Mesothelial cell of epicardium (in vitro differentiated cells): ENCODE data around the gene LAMA3. TPM values are rescaled to one million over a fixed set of nuclear protein-coding genes. Genes with fewer than 3 reads are reported as not detected.

Experiments used
- DNase-seq, 2 experiments: peaks; one replicate each; pipeline ENCODE4 v3.0.0; 2021; ENCODE audit warnings: low spot score in 2 of 2; ENCODE audit not compliant: unreplicated experiment in 2 of 2
- H3K27ac Mint-ChIP-seq: 2 replicates; pipeline ENCODE4 v1.8.0; 2021; ENCODE audit warnings: mixed read lengths
- H3K27me3 Mint-ChIP-seq: 2 replicates; pipeline ENCODE4 v1.8.0; 2021; ENCODE audit warnings: low read depth, mixed read lengths
- H3K36me3 Mint-ChIP-seq: 2 replicates; pipeline ENCODE4 v1.8.0; 2021; ENCODE audit warnings: mixed read lengths
- H3K4me1 Mint-ChIP-seq: 2 replicates; pipeline ENCODE4 v1.8.0; 2021; ENCODE audit warnings: mixed read lengths
- H3K4me3 Mint-ChIP-seq: 2 replicates; pipeline ENCODE4 v1.8.0; 2021; ENCODE audit warnings: mild to moderate bottlenecking, moderate library complexity, mixed read lengths
- H3K9me3 Mint-ChIP-seq: 2 replicates; pipeline ENCODE4 v1.8.0; 2021; ENCODE audit warnings: mixed read lengths
- total RNA-seq: library from RNA; stranded (reverse); gene quantifications from 3 replicates; pipeline ENCODE4 v1.2.1, GENCODE V29; 2021
- TF ChIP-seq, protein P1 (sequence below): fragments of 200-600 bp; sonication (generic); IDR thresholded peaks from one replicate; pipeline ENCODE4 v1.5.0; 2021; ENCODE audit warnings: antibody characterized with exemption; ENCODE audit not compliant: unreplicated experiment

Gene LAMA3
- total RNA-seq, 1 donor from 2014 or later = 6.7 TPM

DNA sequence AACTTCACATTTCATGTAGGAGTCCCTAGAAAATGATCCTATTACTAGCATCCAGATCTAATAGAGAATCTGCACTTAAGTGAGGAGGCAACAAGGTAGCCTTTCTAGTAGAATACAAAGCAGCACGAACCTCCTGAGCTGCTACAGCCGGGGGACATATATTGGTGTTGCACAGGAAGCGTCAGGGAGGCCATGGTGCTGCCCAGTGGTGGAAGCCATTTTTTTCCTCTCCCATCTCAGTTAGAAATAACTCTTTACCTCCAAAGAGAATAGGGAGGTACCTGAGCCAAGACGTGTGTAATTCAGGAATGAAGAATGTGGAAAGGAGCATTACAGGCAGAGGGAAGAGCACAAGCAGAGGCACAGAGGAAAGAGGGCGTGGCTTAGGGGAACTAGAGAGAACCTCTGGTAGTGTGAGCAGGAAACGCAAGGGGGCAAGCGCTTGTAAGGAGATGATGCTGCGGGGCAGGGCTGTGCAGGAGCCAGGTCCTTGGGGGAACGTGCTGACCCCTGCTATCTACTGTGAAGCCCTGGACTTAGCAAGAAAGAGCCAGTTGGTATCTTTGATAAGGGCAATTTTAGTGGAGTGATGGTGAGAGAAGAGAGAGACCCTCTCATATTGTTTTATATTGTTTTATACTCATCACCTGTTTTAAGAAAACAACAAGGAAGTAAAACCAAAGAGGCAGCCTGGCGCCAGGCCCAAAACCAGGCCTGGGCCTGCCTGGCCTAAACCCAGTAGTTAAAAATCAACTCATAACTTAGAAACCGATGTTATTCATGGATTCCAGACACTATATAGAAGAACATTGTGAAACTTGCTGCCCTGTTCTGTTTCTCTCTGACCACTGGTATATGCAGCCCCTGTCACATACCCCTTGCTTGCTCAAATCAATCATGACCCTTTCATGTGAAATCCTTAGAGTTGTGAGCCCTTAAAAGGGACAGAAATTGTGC, 275.3 kb downstream of the LAMA3 start:
- TF ChIP-seq, protein P1, sequence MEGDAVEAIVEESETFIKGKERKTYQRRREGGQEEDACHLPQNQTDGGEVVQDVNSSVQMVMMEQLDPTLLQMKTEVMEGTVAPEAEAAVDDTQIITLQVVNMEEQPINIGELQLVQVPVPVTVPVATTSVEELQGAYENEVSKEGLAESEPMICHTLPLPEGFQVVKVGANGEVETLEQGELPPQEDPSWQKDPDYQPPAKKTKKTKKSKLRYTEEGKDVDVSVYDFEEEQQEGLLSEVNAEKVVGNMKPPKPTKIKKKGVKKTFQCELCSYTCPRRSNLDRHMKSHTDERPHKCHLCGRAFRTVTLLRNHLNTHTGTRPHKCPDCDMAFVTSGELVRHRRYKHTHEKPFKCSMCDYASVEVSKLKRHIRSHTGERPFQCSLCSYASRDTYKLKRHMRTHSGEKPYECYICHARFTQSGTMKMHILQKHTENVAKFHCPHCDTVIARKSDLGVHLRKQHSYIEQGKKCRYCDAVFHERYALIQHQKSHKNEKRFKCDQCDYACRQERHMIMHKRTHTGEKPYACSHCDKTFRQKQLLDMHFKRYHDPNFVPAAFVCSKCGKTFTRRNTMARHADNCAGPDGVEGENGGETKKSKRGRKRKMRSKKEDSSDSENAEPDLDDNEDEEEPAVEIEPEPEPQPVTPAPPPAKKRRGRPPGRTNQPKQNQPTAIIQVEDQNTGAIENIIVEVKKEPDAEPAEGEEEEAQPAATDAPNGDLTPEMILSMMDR = no peak
- Mint-ChIP-seq H3K27ac (no peak overlapping the region), H3K9me3 (no peaks in the 10 kb centered on the region), H3K27me3 (peaks cover 6% of the 10 kb centered on the region), H3K4me3 (no peak overlapping the region), H3K36me3 (no peaks in the 10 kb centered on the region), H3K4me1 (peaks cover 4% of the 10 kb centered on the region)
- DNase-seq = no peak

GRCh38 chr18:23966909-23967308, 277.7 kb downstream of the LAMA3 start:
- Mint-ChIP-seq H3K4me1 (peaks cover 7% of the 10 kb centered on the region), H3K36me3 (no peaks in the 10 kb centered on the region), H3K9me3 (no peaks in the 10 kb centered on the region), H3K27ac (no peak overlapping the region), H3K4me3 (no peak overlapping the region), H3K27me3 (peaks cover 4% of the 10 kb centered on the region)
- DNase-seq = no peak
- TF ChIP-seq, protein P1 = no peak

DNA sequence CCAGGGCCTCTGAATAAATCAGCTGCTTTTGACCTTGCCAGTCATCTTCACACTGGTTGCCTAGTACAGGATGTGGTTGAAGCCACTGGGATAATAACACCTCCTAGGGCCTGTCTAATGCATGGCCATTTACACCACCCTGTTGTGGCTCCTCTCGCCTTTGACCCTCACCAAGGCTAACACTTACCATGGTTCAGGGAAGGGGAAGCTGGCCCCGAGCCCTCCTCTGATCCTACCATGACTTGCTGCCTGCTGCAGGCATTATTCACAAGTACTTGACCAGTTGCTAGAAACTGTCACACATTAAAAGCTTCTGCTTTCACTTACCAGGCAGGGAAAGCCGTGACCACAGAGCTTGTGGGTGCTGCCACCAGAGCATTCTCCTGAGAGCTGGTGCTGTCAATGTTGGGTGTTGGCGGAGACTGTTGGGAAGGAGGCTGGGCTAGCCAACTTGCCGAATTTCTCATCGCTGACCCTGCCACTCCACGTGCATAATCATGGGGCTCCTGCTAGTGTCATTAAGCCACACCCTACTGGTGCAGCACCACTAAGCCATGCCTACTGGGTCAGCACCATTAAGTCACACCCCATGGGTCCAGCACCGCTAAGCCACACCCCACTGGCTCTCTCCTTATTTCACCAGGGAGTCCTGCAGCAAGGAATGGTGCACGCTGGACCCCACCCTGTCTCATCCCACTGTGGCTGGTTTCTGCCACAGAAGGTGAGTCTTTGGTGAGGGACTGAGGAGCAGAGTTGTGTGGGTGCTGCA, 278.3 kb downstream of the LAMA3 start:
- no peaks in the 10 kb centered on the region for H3K9me3 Mint-ChIP-seq
- TF ChIP-seq, protein P1 = no peak
- no peak for DNase-seq
- H3K4me3 Mint-ChIP-seq = no peak overlapping the region
- no peaks in the 10 kb centered on the region for H3K36me3 Mint-ChIP-seq
- peaks cover 10% of the 10 kb centered on the region for H3K4me1 Mint-ChIP-seq
- no peak overlapping the region for H3K27ac Mint-ChIP-seq
- peaks cover 4% of the 10 kb centered on the region for H3K27me3 Mint-ChIP-seq

DNA sequence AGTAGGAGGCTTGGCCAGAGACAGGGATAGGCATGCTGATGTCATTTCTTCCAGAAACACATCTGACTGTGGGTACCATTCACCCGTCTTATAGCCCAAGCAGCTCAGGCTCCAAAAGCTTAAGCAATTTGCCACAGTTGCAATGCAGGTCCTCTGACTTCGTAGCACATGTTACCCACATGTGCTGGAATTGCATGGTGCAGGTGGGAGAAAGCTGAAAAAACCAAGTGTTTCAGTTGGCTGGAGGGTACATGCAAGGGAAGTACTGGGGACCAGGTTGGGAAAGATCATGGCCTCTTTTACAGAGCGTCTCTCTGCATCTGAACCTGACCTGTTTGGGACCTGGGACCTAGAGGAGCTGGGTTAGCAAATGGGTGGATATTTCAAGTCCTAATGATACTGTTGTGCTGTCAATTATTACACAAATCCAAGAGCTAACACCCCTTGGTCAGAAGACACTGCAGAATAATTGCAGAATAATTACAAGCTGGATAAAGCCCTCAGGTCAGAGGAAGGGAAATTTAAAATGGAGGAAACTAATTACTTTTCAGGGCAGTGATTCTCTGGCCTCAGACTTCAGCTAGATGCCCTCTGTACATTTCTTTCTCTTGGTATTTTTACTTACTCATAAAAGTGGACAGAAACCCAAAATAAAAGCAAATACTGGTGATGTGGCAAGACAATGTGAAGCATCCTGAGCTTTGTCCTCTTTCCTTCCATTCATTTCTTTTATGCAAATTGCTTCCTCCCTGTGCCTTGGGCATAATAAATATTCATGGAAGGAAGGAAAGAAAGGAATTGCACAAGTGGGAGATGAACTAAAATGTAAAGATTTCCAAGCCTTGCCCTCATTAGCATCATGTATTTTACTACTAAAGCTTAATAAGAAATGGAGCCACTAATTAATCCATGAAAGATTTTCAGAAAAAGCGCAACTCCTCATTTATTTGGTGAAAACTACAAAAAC, 279.7 kb downstream of the LAMA3 start:
- TF ChIP-seq, protein P1 = no peak
- H3K27ac Mint-ChIP-seq = no peak overlapping the region

GRCh38 chr18:23969664-23970063, 280.4 kb downstream of the LAMA3 start:
- Mint-ChIP-seq H3K4me1 (peaks cover 21% of the 10 kb centered on the region), H3K9me3 (peaks cover 4% of the 10 kb centered on the region), H3K27me3 (peaks cover 4% of the 10 kb centered on the region), H3K36me3 (no peaks in the 10 kb centered on the region), H3K27ac (no peak overlapping the region), H3K4me3 (no peak overlapping the region)
- no peak for DNase-seq
- TF ChIP-seq, protein P1 = no peak

More for the DNA sequence above, 279.7 kb downstream of the LAMA3 start:
- Mint-ChIP-seq H3K4me1 (peaks cover 21% of the 10 kb centered on the region), H3K36me3 (no peaks in the 10 kb centered on the region), H3K4me3 (no peak overlapping the region), H3K9me3 (no peaks in the 10 kb centered on the region), H3K27me3 (peaks cover 4% of the 10 kb centered on the region)
- DNase-seq = no peak
